ENCODE measurements around the gene UMODL1. TPM values are rescaled to one million over a fixed set of nuclear protein-coding genes. Genes with fewer than 3 reads are reported as not detected.

UMODL1 gene
- total and polyA plus RNA-seq, 2 donors: 1.4 to 1.7 TPM

DNA sequence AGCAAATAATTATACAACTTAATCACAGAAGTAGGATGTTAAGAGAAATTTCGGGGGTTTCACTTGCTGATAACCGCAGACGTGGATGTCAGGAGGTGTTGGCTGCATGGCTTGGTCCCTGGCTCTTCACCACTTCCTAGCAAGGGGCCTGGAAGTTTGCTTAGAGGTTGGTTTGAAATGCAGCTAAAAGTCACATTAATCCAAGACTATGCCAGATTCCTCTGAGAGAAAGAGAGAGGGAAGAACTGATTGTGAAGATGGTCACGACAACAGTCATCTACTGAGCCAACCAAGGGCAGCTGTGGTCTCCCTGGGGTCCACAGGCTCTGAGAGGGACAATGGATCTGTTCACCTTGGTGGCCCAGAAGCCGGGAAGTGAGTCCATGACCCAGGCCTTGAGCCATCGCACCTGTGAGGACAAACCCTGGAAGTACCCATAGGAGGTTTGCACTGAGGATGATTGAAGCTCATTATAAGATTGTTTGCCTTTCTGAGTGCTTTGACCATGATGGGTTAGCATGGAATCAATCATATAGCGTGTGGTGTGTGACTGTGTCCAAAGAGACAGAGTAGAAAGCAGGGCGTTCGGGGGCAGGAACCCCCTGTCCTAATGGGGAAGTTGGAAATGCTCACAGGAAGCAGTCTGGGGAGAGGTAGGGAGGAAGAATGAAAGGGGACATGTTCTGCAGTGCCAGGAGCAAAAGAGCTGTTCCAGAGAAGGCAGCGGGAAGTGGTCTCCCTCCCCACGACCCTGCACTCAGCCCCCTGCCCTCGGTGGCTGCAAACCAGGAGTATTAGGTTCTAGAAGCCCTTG lies 47.1 kb downstream of the UMODL1 start:
- H3K4me1 ChIP-seq (ENCODE audit: control insufficient read depth in 2 of 2, insufficient read depth in 2 of 2, low read length in 2 of 2): peaks cover 28 to 71% of the 10 kb centered on the region in 2 donors
- peak overlapping the region in 1 of 2 donors; percentile 68 for H3K27ac ChIP-seq (ENCODE audit: low read depth in 1 of 2, low read length in 1 of 2)
- peak in 1 of 9 donors; percentile 35 for DNase-seq (ENCODE audit: low read depth in 6 of 9, low spot score in 9 of 9)
- H3K9me3 ChIP-seq (ENCODE audit: control insufficient read depth in 2 of 2, insufficient read depth in 1 of 2, low read length in 1 of 2): peaks cover 0 to 5% of the 10 kb centered on the region in 2 donors
- WGBS: 31% methylated on average over 12 of the region's 12 CpGs
- peaks cover 0 to 8% of the 10 kb centered on the region in 2 donors for H3K27me3 ChIP-seq (ENCODE audit: control insufficient read depth in 2 of 2, insufficient read depth in 1 of 2, low read length in 1 of 2)
- no peaks in the 10 kb centered on the region for H3K36me3 ChIP-seq (ENCODE audit: control insufficient read depth in 2 of 2, insufficient read depth in 2 of 2, low read length in 1 of 2)
- H3K4me3 ChIP-seq (ENCODE audit: low read length in 2 of 2): no peak overlapping the region

DNA sequence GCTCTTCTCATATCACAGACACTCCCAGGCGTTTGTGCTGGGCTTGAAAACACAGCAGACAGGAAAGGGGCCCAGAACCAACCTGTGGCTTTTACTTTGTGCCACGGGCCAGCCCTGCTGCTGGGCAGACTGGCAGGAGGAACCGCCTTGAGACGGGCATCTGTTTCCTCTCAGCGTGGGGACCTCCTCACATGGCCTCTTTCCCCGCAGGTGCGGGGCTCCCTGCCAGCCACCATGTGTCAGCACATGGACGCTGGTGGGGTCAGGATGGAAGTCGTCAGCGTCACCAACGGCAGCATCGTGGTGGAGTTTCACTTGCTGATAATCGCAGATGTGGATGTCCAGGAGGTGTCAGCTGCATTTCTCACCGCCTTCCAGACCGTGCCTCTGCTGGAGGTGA lies 47.8 kb downstream of the UMODL1 start:
- H3K4me3 ChIP-seq (ENCODE audit: low read length in 2 of 2): no peak overlapping the region
- peaks cover 0 to 8% of the 10 kb centered on the region in 2 donors for H3K27me3 ChIP-seq (ENCODE audit: control insufficient read depth in 2 of 2, insufficient read depth in 1 of 2, low read length in 1 of 2)
- H3K9me3 ChIP-seq (ENCODE audit: control insufficient read depth in 2 of 2, insufficient read depth in 1 of 2, low read length in 1 of 2): peaks cover 0 to 7% of the 10 kb centered on the region in 2 donors
- no peaks in the 10 kb centered on the region for H3K36me3 ChIP-seq (ENCODE audit: control insufficient read depth in 2 of 2, insufficient read depth in 2 of 2, low read length in 1 of 2)
- H3K4me1 ChIP-seq (ENCODE audit: control insufficient read depth in 2 of 2, insufficient read depth in 2 of 2, low read length in 2 of 2): peaks cover 35 to 72% of the 10 kb centered on the region in 2 donors
- peak in 3 of 9 donors; percentile 50 to 71 (median 52) for DNase-seq (ENCODE audit: low read depth in 6 of 9, low spot score in 9 of 9)
- WGBS: 3% methylated on average over 15 of the region's 15 CpGs
- peak overlapping the region in 1 of 2 donors; percentile 68 for H3K27ac ChIP-seq (ENCODE audit: low read depth in 1 of 2, low read length in 1 of 2)

DNA sequence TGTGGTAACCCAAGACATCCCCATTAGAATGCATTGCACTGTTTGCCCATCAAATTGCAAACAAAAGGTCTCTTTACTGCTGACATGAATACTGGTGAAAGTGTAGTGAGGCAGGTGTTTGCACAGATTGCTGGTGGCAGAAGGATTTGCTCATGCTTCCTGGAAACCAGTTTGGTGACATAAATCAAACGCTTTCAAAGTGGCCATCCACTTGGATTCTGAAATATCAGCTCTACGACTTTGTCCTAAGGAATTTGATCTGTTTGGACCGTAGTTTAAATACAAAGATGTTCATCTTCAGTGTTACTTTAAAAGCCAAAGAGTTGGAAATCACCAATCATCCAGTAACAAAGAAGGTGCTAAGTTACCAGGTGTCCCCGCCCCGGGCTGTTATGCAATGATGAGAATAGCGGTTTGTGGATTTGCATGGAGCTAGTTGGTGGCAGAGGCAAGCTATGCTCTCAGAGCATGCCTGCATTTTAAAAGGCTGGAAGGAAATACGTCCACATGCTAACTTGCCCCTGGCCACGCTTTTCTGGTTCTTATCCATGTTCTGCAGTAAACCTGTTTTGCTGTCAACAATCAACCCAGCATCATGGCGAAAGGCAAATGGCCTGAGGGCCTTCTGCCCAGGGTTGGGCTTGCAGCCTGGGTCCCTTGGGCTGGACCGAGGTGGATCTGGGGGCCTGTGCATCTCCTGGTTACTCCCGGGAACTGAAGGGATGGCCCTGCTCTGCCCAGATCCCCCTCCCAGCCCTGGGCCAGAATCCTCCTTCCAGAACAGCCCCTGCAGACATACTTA lies 49.2 kb downstream of the UMODL1 start:
- H3K4me1 ChIP-seq (ENCODE audit: control insufficient read depth in 2 of 2, insufficient read depth in 2 of 2, low read length in 2 of 2): peaks cover 42 to 86% of the 10 kb centered on the region in 2 donors
- WGBS: 36% methylated on average over 11 of the region's 11 CpGs
- H3K27ac ChIP-seq (ENCODE audit: low read depth in 1 of 2, low read length in 1 of 2): peak overlapping the region in 1 of 2 donors; percentile 78
- H3K9me3 ChIP-seq (ENCODE audit: control insufficient read depth in 2 of 2, insufficient read depth in 1 of 2, low read length in 1 of 2): peaks cover 0 to 7% of the 10 kb centered on the region in 2 donors
- peak in 2 of 9 donors; percentile 26 to 61 for DNase-seq (ENCODE audit: low read depth in 6 of 9, low spot score in 9 of 9)
- H3K36me3 ChIP-seq (ENCODE audit: control insufficient read depth in 2 of 2, insufficient read depth in 2 of 2, low read length in 1 of 2): no peaks in the 10 kb centered on the region
- H3K27me3 ChIP-seq (ENCODE audit: control insufficient read depth in 2 of 2, insufficient read depth in 1 of 2, low read length in 1 of 2): peaks cover 0 to 8% of the 10 kb centered on the region in 2 donors
- H3K4me3 ChIP-seq (ENCODE audit: low read length in 2 of 2): no peak overlapping the region

DNA sequence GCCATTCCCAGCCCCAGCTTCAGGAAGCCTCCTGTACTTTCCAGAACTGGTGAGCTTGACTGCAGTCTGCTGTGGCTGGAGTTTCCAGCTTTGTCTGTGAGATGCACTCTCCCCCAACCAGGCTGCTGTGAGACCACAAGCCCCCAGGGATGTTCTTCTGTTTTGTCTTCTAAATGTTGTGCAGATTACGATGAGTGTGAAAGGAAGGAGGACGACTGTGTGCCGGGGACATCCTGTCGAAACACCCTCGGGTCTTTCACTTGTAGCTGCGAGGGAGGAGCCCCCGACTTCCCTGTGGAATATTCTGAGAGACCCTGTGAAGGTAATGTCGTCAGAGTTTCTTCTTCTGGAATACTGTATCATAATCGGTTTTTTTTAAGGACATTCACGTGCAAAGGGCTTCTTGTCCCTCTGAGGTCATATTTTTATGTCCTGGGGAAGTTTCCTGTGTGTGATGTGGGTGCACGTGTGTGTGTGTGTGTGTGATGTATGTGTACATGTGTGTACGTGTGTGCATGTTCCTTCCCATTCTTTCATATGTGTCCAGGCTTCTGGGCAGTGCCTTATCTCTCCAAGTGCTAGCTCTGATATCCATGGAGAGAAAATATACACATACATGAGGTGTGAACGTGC lies 49.9 kb downstream of the UMODL1 start:
- no peaks in the 10 kb centered on the region for H3K36me3 ChIP-seq (ENCODE audit: control insufficient read depth in 2 of 2, insufficient read depth in 2 of 2, low read length in 1 of 2)
- H3K9me3 ChIP-seq (ENCODE audit: control insufficient read depth in 2 of 2, insufficient read depth in 1 of 2, low read length in 1 of 2): peaks cover 0 to 7% of the 10 kb centered on the region in 2 donors
- DNase-seq (ENCODE audit: low read depth in 6 of 9, low spot score in 9 of 9): peak in 1 of 9 donors; percentile 50
- WGBS: 28% methylated on average over 13 of the region's 13 CpGs
- peaks cover 0 to 8% of the 10 kb centered on the region in 2 donors for H3K27me3 ChIP-seq (ENCODE audit: control insufficient read depth in 2 of 2, insufficient read depth in 1 of 2, low read length in 1 of 2)
- H3K4me1 ChIP-seq (ENCODE audit: control insufficient read depth in 2 of 2, insufficient read depth in 2 of 2, low read length in 2 of 2): peaks cover 47 to 94% of the 10 kb centered on the region in 2 donors
- no peak overlapping the region for H3K4me3 ChIP-seq (ENCODE audit: low read length in 2 of 2)
- H3K27ac ChIP-seq (ENCODE audit: low read depth in 1 of 2, low read length in 1 of 2): peak overlapping the region in 1 of 2 donors; percentile 78

DNA sequence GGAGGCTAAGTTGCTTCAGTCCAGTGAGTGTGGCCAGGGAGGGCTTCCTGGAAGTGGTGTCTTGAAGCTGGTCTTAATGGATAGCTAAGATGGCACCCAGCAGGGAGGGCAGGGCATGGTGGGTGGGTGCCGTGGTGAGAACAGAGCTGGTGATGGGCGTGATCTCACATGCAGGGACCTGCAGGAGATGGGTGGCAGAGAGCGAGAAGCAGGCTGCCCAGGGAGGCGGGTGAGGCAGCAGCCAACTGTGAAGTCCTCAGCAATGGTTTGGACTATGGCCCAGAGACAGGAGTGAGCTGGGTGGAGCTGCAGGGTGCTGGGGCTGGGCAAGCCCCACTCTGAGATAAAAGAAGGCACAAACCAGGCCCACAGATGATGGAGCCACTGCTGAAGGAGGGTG lies 50.7 kb downstream of the UMODL1 start:
- no peaks in the 10 kb centered on the region for H3K36me3 ChIP-seq (ENCODE audit: control insufficient read depth in 2 of 2, insufficient read depth in 2 of 2, low read length in 1 of 2)
- 70% methylated on average over 4 of the region's 4 CpGs for WGBS
- no peak overlapping the region for H3K4me3 ChIP-seq (ENCODE audit: low read length in 2 of 2)
- H3K4me1 ChIP-seq (ENCODE audit: control insufficient read depth in 2 of 2, insufficient read depth in 2 of 2, low read length in 2 of 2): peaks cover 47 to 96% of the 10 kb centered on the region in 2 donors
- peaks cover 0 to 8% of the 10 kb centered on the region in 2 donors for H3K27me3 ChIP-seq (ENCODE audit: control insufficient read depth in 2 of 2, insufficient read depth in 1 of 2, low read length in 1 of 2)
- DNase-seq (ENCODE audit: low read depth in 6 of 9, low spot score in 9 of 9): no peak
- peaks cover 0 to 11% of the 10 kb centered on the region in 2 donors for H3K9me3 ChIP-seq (ENCODE audit: control insufficient read depth in 2 of 2, insufficient read depth in 1 of 2, low read length in 1 of 2)
- no peak overlapping the region for H3K27ac ChIP-seq (ENCODE audit: low read depth in 1 of 2, low read length in 1 of 2)

DNA sequence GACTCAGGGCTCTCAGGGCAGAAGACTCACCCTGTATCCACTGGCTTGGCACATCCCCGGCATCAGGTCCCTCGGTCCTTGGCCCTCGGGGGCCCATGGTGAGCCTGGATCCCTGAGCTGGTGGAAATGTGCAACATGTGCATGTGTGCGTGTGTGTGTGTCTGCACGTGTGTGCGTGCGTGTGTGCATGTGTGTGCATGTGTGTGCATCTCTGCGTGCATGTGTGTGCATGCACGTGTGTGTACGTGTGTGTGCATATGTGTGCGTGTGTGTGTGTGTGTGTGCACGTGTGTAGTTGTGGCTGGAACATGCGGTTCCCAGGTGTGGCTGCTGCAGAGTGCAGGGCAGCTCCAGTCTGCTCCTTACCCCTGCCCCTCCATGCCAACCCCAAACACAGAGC lies 51.3 kb downstream of the UMODL1 start:
- peaks cover 0 to 8% of the 10 kb centered on the region in 2 donors for H3K27me3 ChIP-seq (ENCODE audit: control insufficient read depth in 2 of 2, insufficient read depth in 1 of 2, low read length in 1 of 2)
- no peak overlapping the region for H3K4me3 ChIP-seq (ENCODE audit: low read length in 2 of 2)
- peak overlapping the region in 1 of 2 donors; percentile 56 for H3K27ac ChIP-seq (ENCODE audit: low read depth in 1 of 2, low read length in 1 of 2)
- DNase-seq (ENCODE audit: low read depth in 6 of 9, low spot score in 9 of 9): no peak
- peaks cover 47 to 96% of the 10 kb centered on the region in 2 donors for H3K4me1 ChIP-seq (ENCODE audit: control insufficient read depth in 2 of 2, insufficient read depth in 2 of 2, low read length in 2 of 2)
- no peaks in the 10 kb centered on the region for H3K36me3 ChIP-seq (ENCODE audit: control insufficient read depth in 2 of 2, insufficient read depth in 2 of 2, low read length in 1 of 2)
- peaks cover 0 to 12% of the 10 kb centered on the region in 2 donors for H3K9me3 ChIP-seq (ENCODE audit: control insufficient read depth in 2 of 2, insufficient read depth in 1 of 2, low read length in 1 of 2)
- 80% methylated on average over 13 of the region's 13 CpGs for WGBS

DNA sequence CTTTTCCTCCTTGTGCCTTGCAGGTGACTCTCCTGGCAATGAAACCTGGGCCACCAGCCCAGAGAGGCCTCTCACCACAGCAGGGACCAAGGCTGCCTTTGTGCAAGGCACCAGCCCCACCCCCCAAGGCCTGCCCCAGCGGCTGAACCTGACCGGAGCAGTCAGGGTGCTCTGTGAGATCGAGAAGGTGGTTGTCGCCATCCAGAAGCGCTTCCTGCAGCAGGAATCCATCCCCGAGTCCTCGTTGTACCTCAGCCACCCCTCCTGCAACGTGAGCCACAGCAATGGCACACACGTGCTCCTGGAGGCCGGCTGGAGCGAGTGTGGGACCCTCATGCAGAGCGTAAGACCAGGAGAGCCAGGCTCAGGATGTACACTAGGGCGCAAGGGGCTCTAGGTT lies 51.7 kb downstream of the UMODL1 start:
- DNase-seq (ENCODE audit: low read depth in 6 of 9, low spot score in 9 of 9): no peak
- no peaks in the 10 kb centered on the region for H3K36me3 ChIP-seq (ENCODE audit: control insufficient read depth in 2 of 2, insufficient read depth in 2 of 2, low read length in 1 of 2)
- peaks cover 47 to 95% of the 10 kb centered on the region in 2 donors for H3K4me1 ChIP-seq (ENCODE audit: control insufficient read depth in 2 of 2, insufficient read depth in 2 of 2, low read length in 2 of 2)
- H3K27ac ChIP-seq (ENCODE audit: low read depth in 1 of 2, low read length in 1 of 2): peak overlapping the region in 1 of 2 donors; percentile 56
- 24% methylated on average over 13 of the region's 13 CpGs for WGBS
- peaks cover 0 to 12% of the 10 kb centered on the region in 2 donors for H3K9me3 ChIP-seq (ENCODE audit: control insufficient read depth in 2 of 2, insufficient read depth in 1 of 2, low read length in 1 of 2)
- peaks cover 0 to 7% of the 10 kb centered on the region in 2 donors for H3K27me3 ChIP-seq (ENCODE audit: control insufficient read depth in 2 of 2, insufficient read depth in 1 of 2, low read length in 1 of 2)
- H3K4me3 ChIP-seq (ENCODE audit: low read length in 2 of 2): no peak overlapping the region

DNA sequence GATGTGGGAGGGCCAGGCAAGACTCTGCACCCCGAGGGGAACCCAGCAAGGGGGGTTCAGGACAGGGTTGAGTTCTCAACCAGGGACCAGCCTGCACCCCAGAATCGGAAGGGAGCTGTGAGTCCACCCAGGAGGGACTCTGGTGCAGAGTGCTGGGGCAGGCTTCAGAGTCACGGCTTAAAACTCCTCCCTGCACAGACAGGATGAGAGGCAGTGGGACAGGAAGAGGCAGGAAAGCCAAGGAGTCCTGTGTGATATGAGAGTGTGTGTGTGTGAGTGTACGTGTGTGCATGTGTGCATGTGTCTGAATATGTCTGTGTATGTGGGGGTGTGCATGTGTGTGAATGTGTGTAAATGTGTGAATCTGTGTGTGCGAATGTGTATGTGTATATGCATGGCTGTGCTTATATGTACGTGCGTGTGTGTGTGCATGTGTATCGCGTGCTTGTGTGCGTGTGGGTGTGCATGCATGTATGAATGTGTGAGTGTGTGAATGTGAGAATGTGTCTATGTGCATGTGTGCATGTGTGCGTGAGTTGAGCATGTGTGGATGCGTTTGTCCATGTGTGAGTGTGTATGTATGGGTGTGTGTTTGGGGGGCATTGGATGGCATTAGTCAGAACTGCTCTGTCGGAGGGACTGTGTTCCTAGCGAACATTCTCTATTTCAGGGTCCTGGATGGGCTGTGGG lies 52.2 kb downstream of the UMODL1 start:
- WGBS: 71% methylated on average over 14 of the region's 14 CpGs

More for the DNA sequence above, 52.2 kb downstream of the UMODL1 start:
- Histone ChIP-seq H3K4me1 (ENCODE audit: control insufficient read depth in 2 of 2, insufficient read depth in 2 of 2, low read length in 2 of 2) (peaks cover 42 to 91% of the 10 kb centered on the region in 2 donors), H3K27me3 (ENCODE audit: control insufficient read depth in 2 of 2, insufficient read depth in 1 of 2, low read length in 1 of 2) (peaks cover 0 to 6% of the 10 kb centered on the region in 2 donors), H3K27ac (ENCODE audit: low read depth in 1 of 2, low read length in 1 of 2) (peak overlapping the region in 1 of 2 donors; percentile 56), H3K9me3 (ENCODE audit: control insufficient read depth in 2 of 2, insufficient read depth in 1 of 2, low read length in 1 of 2) (peaks cover 0 to 9% of the 10 kb centered on the region in 2 donors), H3K4me3 (ENCODE audit: low read length in 2 of 2) (no peak overlapping the region), H3K36me3 (ENCODE audit: control insufficient read depth in 2 of 2, insufficient read depth in 2 of 2, low read length in 1 of 2) (no peaks in the 10 kb centered on the region)
- DNase-seq (ENCODE audit: low read depth in 6 of 9, low spot score in 9 of 9): peak in 1 of 9 donors; percentile 54
